ES-I3 (cell line): ENCODE measurements around the gene STC2.

ENCODE experiments used
- H3K36me3 ChIP-seq: 2 replicates; pipeline ENCODE4 v1.6.1; 2013; ENCODE audit warnings: mild to moderate bottlenecking, low read length, control low read depth, moderate library complexity; ENCODE audit not compliant: insufficient read depth
- H3K4me1 ChIP-seq: 2 replicates; pipeline ENCODE4 v1.6.1; 2013; ENCODE audit warnings: mild to moderate bottlenecking, control low read depth, low read length; ENCODE audit not compliant: insufficient read depth
- H3K9ac ChIP-seq: 2 replicates; pipeline ENCODE4 v1.6.1; 2013; ENCODE audit warnings: low read depth, mild to moderate bottlenecking, low read length, moderate library complexity
- H3K9me3 ChIP-seq: 2 replicates; pipeline ENCODE4 v1.6.1; 2013; ENCODE audit warnings: mild to moderate bottlenecking, low read length, moderate library complexity; ENCODE audit not compliant: control insufficient read depth, insufficient read depth

STC2 gene

GRCh38 chr5:173334808-173335207, 6.6 kb upstream of the STC2 start:
- Histone ChIP-seq H3K9ac (no peak overlapping the region), H3K9me3 (no peaks in the 10 kb centered on the region), H3K4me1 (peaks cover 14% of the 10 kb centered on the region; the same call in 1 of the 2 replicates), H3K36me3 (no peaks in the 10 kb centered on the region)

- Histone ChIP-seq H3K9ac (no peak overlapping the region), H3K36me3 (no peaks in the 10 kb centered on the region), H3K4me1 (peaks cover 14% of the 10 kb centered on the region; the same call in 1 of the 2 replicates), H3K9me3 (no peaks in the 10 kb centered on the region)
Measured at GRCh38 chr5:173333925-173334661, 5.9 kb upstream of the STC2 start.

- H3K4me1 ChIP-seq = peaks cover 14% of the 10 kb centered on the region; the same call in 1 of the 2 replicates
Measured at GRCh38 chr5:173331956-173332479, 3.8 kb upstream of the STC2 start.

GRCh38 chr5:173331287-173331686, 3.1 kb upstream of the STC2 start:
- no peak overlapping the region for H3K9ac ChIP-seq
- H3K36me3 ChIP-seq = no peaks in the 10 kb centered on the region
- peaks cover 14% of the 10 kb centered on the region for H3K4me1 ChIP-seq
- no peaks in the 10 kb centered on the region for H3K9me3 ChIP-seq

More at GRCh38 chr5:173331956-173332479, 3.8 kb upstream of the STC2 start:
- Histone ChIP-seq H3K36me3 (no peaks in the 10 kb centered on the region), H3K9ac (no peak overlapping the region), H3K9me3 (no peaks in the 10 kb centered on the region)

GRCh38 chr5:173330338-173331206, 2.4 kb upstream of the STC2 start:
- peaks cover 14% of the 10 kb centered on the region for H3K4me1 ChIP-seq
- H3K36me3 ChIP-seq = peaks cover 2% of the 10 kb centered on the region; the same call in 1 of the 2 replicates
- H3K9ac ChIP-seq = peak overlapping the region; percentile 33

GRCh38 chr5:173329491-173330337, 1.5 kb upstream of the STC2 start:
- peak overlapping the region; percentile 83 for H3K9ac ChIP-seq
- peaks cover 19% of the 10 kb centered on the region for H3K4me1 ChIP-seq
- H3K9me3 ChIP-seq = no peaks in the 10 kb centered on the region
- H3K36me3 ChIP-seq = peaks cover 10% of the 10 kb centered on the region; the same call in 1 of the 2 replicates

More at GRCh38 chr5:173330338-173331206, 2.4 kb upstream of the STC2 start:
- no peaks in the 10 kb centered on the region for H3K9me3 ChIP-seq

- Histone ChIP-seq H3K36me3 (peaks cover 16% of the 10 kb centered on the region), H3K4me1 (peaks cover 24% of the 10 kb centered on the region), H3K9me3 (no peaks in the 10 kb centered on the region), H3K9ac (peak overlapping the region; percentile 83)
Measured at GRCh38 chr5:173328844-173329490, 753 bp upstream of the STC2 start.

GRCh38 chr5:173327084-173327947, 898 bp downstream of the STC2 start:
- H3K4me1 ChIP-seq = peaks cover 24% of the 10 kb centered on the region
- no peaks in the 10 kb centered on the region for H3K9me3 ChIP-seq

GRCh38 chr5:173326501-173326960, 1.7 kb downstream of the STC2 start:
- Histone ChIP-seq H3K4me1 (peaks cover 24% of the 10 kb centered on the region), H3K9ac (peak overlapping the region; percentile 83), H3K36me3 (peaks cover 35% of the 10 kb centered on the region), H3K9me3 (no peaks in the 10 kb centered on the region)

More at GRCh38 chr5:173327084-173327947, 898 bp downstream of the STC2 start:
- peak overlapping the region; percentile 83 for H3K9ac ChIP-seq
- H3K36me3 ChIP-seq = peaks cover 32% of the 10 kb centered on the region

- H3K9me3 ChIP-seq = no peaks in the 10 kb centered on the region
- peaks cover 11% of the 10 kb centered on the region for H3K4me1 ChIP-seq
- no peak overlapping the region; the same call in 1 of the 2 replicates for H3K9ac ChIP-seq
- peaks cover 45% of the 10 kb centered on the region for H3K36me3 ChIP-seq
Measured at GRCh38 chr5:173325091-173325698, 3.0 kb downstream of the STC2 start.

GRCh38 chr5:173324115-173325001, 3.9 kb downstream of the STC2 start:
- peaks cover 11% of the 10 kb centered on the region for H3K4me1 ChIP-seq
- peaks cover 50% of the 10 kb centered on the region for H3K36me3 ChIP-seq
- H3K9me3 ChIP-seq = no peaks in the 10 kb centered on the region
- no peak overlapping the region for H3K9ac ChIP-seq

GRCh38 chr5:173323799-173324114, 4.5 kb downstream of the STC2 start:
- no peaks in the 10 kb centered on the region for H3K9me3 ChIP-seq
- H3K9ac ChIP-seq = no peak overlapping the region
- H3K4me1 ChIP-seq = peaks cover 11% of the 10 kb centered on the region
- H3K36me3 ChIP-seq = peaks cover 55% of the 10 kb centered on the region
